Esophagus muscularis mucosa (tissue), 4 donors: Measurements from ENCODE around the gene PDE1A.
A peak's percentile ranks its signal among the peaks of the same experiment; 100 is the strongest.

Source experiments
- CTCF ChIP-seq, 3 experiments: fragments of 200-600 bp in 2 of 3; fragments of 450-650 bp in 1 of 3; sonication (generic) in 2 of 3; IDR thresholded peaks; one replicate each; pipeline ENCODE4 v1.5.1; 2017 to 2019; ENCODE audit warnings: antibody characterized with exemption in 3 of 3, mild to moderate bottlenecking in 2 of 3, moderate library complexity in 1 of 3
- EP300 ChIP-seq: sonication (generic); formaldehyde crosslinking; IDR thresholded peaks from one replicate; pipeline ENCODE4 v1.6.1; 2017; ENCODE audit warnings: antibody characterized with exemption
- POLR2A ChIP-seq: fragments of 450-650 bp; IDR thresholded peaks from one replicate; pipeline ENCODE4 v1.6.1; 2017; ENCODE audit warnings: antibody characterized with exemption, moderate library complexity, mild to moderate bottlenecking, low read depth
- POLR2AphosphoS5 ChIP-seq, 2 donors: sonication (generic); formaldehyde crosslinking; IDR thresholded peaks; one replicate each; pipeline ENCODE4 v1.6.1; 2017; ENCODE audit warnings: antibody characterized with exemption in 2 of 2

- TF ChIP-seq CTCF (IDR thresholded peaks at IDR 0.05) (no peak), POLR2AphosphoS5 (IDR thresholded peaks at IDR 0.05) (peak in 1 of 2 donors; percentile 28), POLR2A (no peak), EP300 (no peak)
These were observed at the start of gene PDE1A for GRCh38 chr2:182426918-182427240.
